Measurements from ENCODE around the gene CPTP. TPM values are rescaled to one million over a fixed set of nuclear protein-coding genes. Genes with fewer than 3 reads are reported as not detected.

CPTP gene
- total and polyA plus RNA-seq, 10 of the 15 experiments (the other 5 are each of a cell fraction or from before 2014, with no cell fraction given), result 0.06 to 24.3 (median 10.0) TPM

- intact Hi-C loops (cut with micrococcal nuclease; ENCODE audit: unreplicated experiment) (no loop called here), in situ Hi-C loops (cut with MboI) (no loop called here)
- ATAC-seq (no peak), FAIRE-seq (no peak), DNase-seq (ENCODE audit: low read depth, low spot score) (no peak)
- TSS peak; percentile 39 for BruUV-seq (replicated peaks)
- ChIA-PET POLR2A (no interaction called here), SMC1A (ENCODE audit: uncharacterized antibody, unreplicated experiment) (no interaction called here), RAD21 (ENCODE audit: unreplicated experiment) (no interaction called here), CTCF (no interaction called here)
- Histone ChIP-seq H4K20me1 (ENCODE audit: control insufficient read depth, insufficient read depth) (no peaks in the 10 kb centered on the region; the same call in 1 of the 2 replicates), H3K4me2 (ENCODE audit: control insufficient read depth, insufficient read depth) (no peak overlapping the region), H3K4me3 (no peak overlapping the region), H3K9me3 (replicated peaks; ENCODE audit: control insufficient read depth, insufficient read depth, low read length) (no peaks in the 10 kb centered on the region), H3K79me2 (ENCODE audit: control insufficient read depth, insufficient read depth, low read length) (peaks cover 22% of the 10 kb centered on the region), H3K27ac (ENCODE audit: control insufficient read depth, insufficient read depth) (no peak overlapping the region), H3K27me3 (replicated peaks in 1 of 2; ENCODE audit: control insufficient read depth in 2 of 2, insufficient read depth in 2 of 2, low read length in 1 of 2) (no peaks in the 10 kb centered on the region), H3K36me3 (ENCODE audit: control insufficient read depth in 2 of 2, insufficient read depth in 2 of 2, low read length in 1 of 2) (peaks cover 3 to 27% of the 10 kb centered on the region in 2 experiments; a peak in 3 of 4 replicates), H3K4me1 (ENCODE audit: control insufficient read depth, insufficient read depth, low read length) (peaks cover 5% of the 10 kb centered on the region), H3K9ac (ENCODE audit: control insufficient read depth, insufficient read depth, low read length) (no peak overlapping the region), H2AFZ (ENCODE audit: control insufficient read depth, low read depth, low read length) (no peak overlapping the region)
- WGBS (ENCODE audit: insufficient coverage, insufficient replicate concordance, low lambda C conversion rate, missing lambda C conversion rate), result 98% methylated on average over 9 of the region's 9 CpGs
- TF ChIP-seq SPI1 (IDR thresholded peaks at IDR 0.05; ENCODE audit: borderline replicate concordance, insufficient read depth, low read depth, low read length), result no peak
- TF ChIP-seq IRF4 (IDR thresholded peaks at IDR 0.05; ENCODE audit: low read depth, low read length), result no peak
- no peak for TF ChIP-seq POLR2AphosphoS2 (IDR thresholded peaks at IDR 0.05; ENCODE audit: low read depth, low read length)
- no peak for TF ChIP-seq RUNX3 (IDR thresholded peaks at IDR 0.05; ENCODE audit: low read length)
- TF ChIP-seq HDGF (IDR thresholded peaks at IDR 0.05), result no peak
- TF ChIP-seq LARP7 (IDR thresholded peaks at IDR 0.05), result no peak
- no peak for TF ChIP-seq SUZ12 (IDR thresholded peaks at IDR 0.05; ENCODE audit: unreplicated experiment)
- TF ChIP-seq JUND (IDR thresholded peaks at IDR 0.05; ENCODE audit: low read depth, low read length), result no peak
These were observed 6.4 kb upstream of the CPTP start for GRCh38 chr1:1318131-1318652.

Measured in GM12878 (cell line).